HEK293 (cell line): Measurements from ENCODE around the gene ARL2BP.

Experiments used
- CTCF ChIA-PET: fragments of 350-600 bp; formaldehyde crosslinking; extraction: SDS; loops from one replicate; lab custom pipeline; 2021; ENCODE audit warnings: antibody characterized with exemption; lab: Yijun Ruan, JAX
- POLR2A ChIA-PET: fragments of 300-600 bp; formaldehyde crosslinking; extraction: SDS; loops from one replicate; lab custom pipeline; 2020; ENCODE audit warnings: antibody characterized with exemption, inconsistent platforms; lab: Yijun Ruan, JAX
- H3K27ac ChIP-seq: fragments of 200-500 bp; sonication (Bioruptor generic); 2 replicates; pipeline ENCODE4 v1.5.1; 2014; ENCODE audit warnings: low read depth, low read length, control low read depth, inconsistent platforms; ENCODE audit errors: extremely low read depth
- H3K36me3 ChIP-seq, 2 experiments: fragments of 200-500 bp in 1 of 2; sonication (Bioruptor generic) in 1 of 2; 1 replicate in 1 of 2; 2 replicates in 1 of 2; pipeline ENCODE4 v1.5.1; 2014 to 2017; ENCODE audit warnings: inconsistent platforms in 2 of 2, low read length in 2 of 2; ENCODE audit not compliant: control insufficient read depth in 2 of 2, insufficient read depth in 1 of 2
- H3K4me1 ChIP-seq: fragments of 200-500 bp; sonication (Bioruptor generic); 2 replicates; pipeline ENCODE4 v1.5.1; 2014; ENCODE audit warnings: mild to moderate bottlenecking, low read length, inconsistent platforms; ENCODE audit not compliant: control insufficient read depth, insufficient read depth
- H3K4me3 ChIP-seq: 2 replicates; pipeline ENCODE4 v1.5.1; 2011; ENCODE audit warnings: low read depth, mild to moderate bottlenecking, control low read depth, low read length, moderate library complexity
- H3K9me3 ChIP-seq: fragments of 200-500 bp; sonication (Bioruptor generic); 2 replicates; pipeline ENCODE4 v1.5.1; 2014; ENCODE audit warnings: low read depth, low read length, inconsistent platforms; ENCODE audit not compliant: control insufficient read depth, insufficient read depth
- FEZF1 ChIP-seq: fragments of 450-650 bp; formaldehyde crosslinking; IDR thresholded peaks from 2 replicates; pipeline ENCODE4 v1.5.1; 2016; ENCODE audit warnings: missing biosample characterization, missing genetic modification characterization
- GLI4 ChIP-seq: fragments of 450-650 bp; formaldehyde crosslinking; IDR thresholded peaks from 2 replicates; pipeline ENCODE4 v1.5.1; 2016; ENCODE audit warnings: missing biosample characterization, missing genetic modification characterization
- KLF16 ChIP-seq: fragments of 450-650 bp; formaldehyde crosslinking; IDR thresholded peaks from 2 replicates; pipeline ENCODE4 v1.5.1; 2017; ENCODE audit warnings: missing biosample characterization, missing genetic modification characterization
- OVOL3 ChIP-seq: fragments of 450-650 bp; formaldehyde crosslinking; IDR thresholded peaks from 2 replicates; pipeline ENCODE4 v1.5.1; 2016; ENCODE audit warnings: missing biosample characterization, missing genetic modification characterization
- PRDM1 ChIP-seq: fragments of 450-650 bp; formaldehyde crosslinking; IDR thresholded peaks from 2 replicates; pipeline ENCODE4; 2016; ENCODE audit warnings: missing biosample characterization, missing genetic modification characterization
- RBAK ChIP-seq: fragments of 450-650 bp; formaldehyde crosslinking; IDR thresholded peaks from 2 replicates; pipeline ENCODE4 v1.5.1; 2016; ENCODE audit warnings: missing biosample characterization, missing genetic modification characterization
- ZBTB21 ChIP-seq: fragments of 450-650 bp; formaldehyde crosslinking; IDR thresholded peaks from 2 replicates; pipeline ENCODE4 v1.5.1; 2017; ENCODE audit warnings: missing biosample characterization, missing genetic modification characterization
- ZEB2 ChIP-seq: fragments of 450-650 bp; formaldehyde crosslinking; IDR thresholded peaks from 2 replicates; pipeline ENCODE4 v1.5.1; 2016; ENCODE audit warnings: missing biosample characterization, missing genetic modification characterization
- ZFP3 ChIP-seq: fragments of 450-650 bp; formaldehyde crosslinking; IDR thresholded peaks from 2 replicates; pipeline ENCODE4 v1.5.1; 2016; ENCODE audit warnings: low read depth, missing biosample characterization, missing genetic modification characterization
- ZNF10 ChIP-seq: fragments of 450-650 bp; formaldehyde crosslinking; IDR thresholded peaks from 2 replicates; pipeline ENCODE4 v1.5.1; 2017; ENCODE audit warnings: missing biosample characterization, missing genetic modification characterization
- ZNF184 ChIP-seq: fragments of 450-650 bp; IDR thresholded peaks from 2 replicates; pipeline ENCODE4 v1.5.1; 2018; ENCODE audit warnings: missing biosample characterization, mild to moderate bottlenecking, missing genetic modification characterization
- ZNF239 ChIP-seq: fragments of 450-650 bp; formaldehyde crosslinking; IDR thresholded peaks from 2 replicates; pipeline ENCODE4 v1.5.1; 2016; ENCODE audit warnings: missing biosample characterization, missing genetic modification characterization
- ZNF292 ChIP-seq: fragments of 450-650 bp; formaldehyde crosslinking; IDR thresholded peaks from 2 replicates; pipeline ENCODE4 v1.5.1; 2016; ENCODE audit warnings: low read depth, missing biosample characterization, missing genetic modification characterization, borderline replicate concordance
- ZNF354C ChIP-seq: fragments of 450-650 bp; formaldehyde crosslinking; IDR thresholded peaks from 2 replicates; pipeline ENCODE4 v1.5.1; 2016; ENCODE audit warnings: missing biosample characterization, missing genetic modification characterization, low read depth, borderline replicate concordance
- ZNF426 ChIP-seq: fragments of 450-650 bp; formaldehyde crosslinking; IDR thresholded peaks from 2 replicates; pipeline ENCODE4 v1.5.1; 2017; ENCODE audit warnings: missing biosample characterization, missing genetic modification characterization, mild to moderate bottlenecking, inconsistent platforms, moderate library complexity
- ZNF433 ChIP-seq: fragments of 450-650 bp; formaldehyde crosslinking; IDR thresholded peaks from 2 replicates; pipeline ENCODE4 v1.5.1; 2016; ENCODE audit warnings: missing biosample characterization, missing genetic modification characterization, low read depth
- ZNF629 ChIP-seq: fragments of 450-650 bp; formaldehyde crosslinking; IDR thresholded peaks from 2 replicates; pipeline ENCODE4 v1.5.1; 2017; ENCODE audit warnings: missing biosample characterization, missing genetic modification characterization
- ZNF654 ChIP-seq: fragments of 450-650 bp; formaldehyde crosslinking; IDR thresholded peaks from 2 replicates; pipeline ENCODE4 v1.5.1; 2016; ENCODE audit warnings: low read depth, missing biosample characterization, missing genetic modification characterization
- ZNF777 ChIP-seq: fragments of 450-650 bp; formaldehyde crosslinking; IDR thresholded peaks from 2 replicates; pipeline ENCODE4 v1.5.1; 2017; ENCODE audit warnings: missing biosample characterization, missing genetic modification characterization, borderline replicate concordance
- TF ChIP-seq, protein P1 (sequence below): fragments of 450-650 bp; formaldehyde crosslinking; IDR thresholded peaks from 2 replicates; pipeline ENCODE4; 2016; ENCODE audit warnings: missing biosample characterization, missing genetic modification characterization
- TF ChIP-seq, protein P2 (sequence below): fragments of 450-650 bp; formaldehyde crosslinking; IDR thresholded peaks from 2 replicates; pipeline ENCODE4 v1.5.1; 2017; ENCODE audit warnings: missing biosample characterization, missing genetic modification characterization

Gene ARL2BP

DNA sequence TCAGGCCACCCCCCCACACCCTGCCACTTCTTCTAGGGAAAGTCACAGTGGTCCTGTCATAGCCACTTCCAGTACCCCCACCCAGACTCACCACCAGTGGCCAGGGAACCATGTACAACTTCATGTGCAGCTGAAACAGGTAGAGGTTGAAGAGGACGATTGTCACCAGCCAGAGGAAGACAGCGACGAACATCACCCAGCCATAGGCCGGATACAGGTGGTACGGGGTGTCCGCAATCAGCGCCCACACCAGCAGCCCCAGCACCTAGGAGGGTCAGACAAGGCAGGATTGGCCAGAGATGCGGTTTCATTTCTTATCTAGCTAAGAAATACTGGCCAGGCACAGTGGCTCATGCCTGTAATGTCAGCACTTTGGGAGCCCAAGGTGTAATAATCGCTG is 16.7 kb downstream of the ARL2BP start:
- CTCF ChIA-PET, result interaction anchor here (0.6 kb wide), 1 partner anchor 685 kb away, joined by 3 read pairs; no protein-coding TSS in a partner anchor
- H3K36me3 ChIP-seq, result peaks cover 0 to 4% of the 10 kb centered on the region in 2 experiments; a peak in 1 of 3 replicates
- H3K4me1 ChIP-seq, result peaks cover 4% of the 10 kb centered on the region
- TF ChIP-seq ZNF629 (no peak), GLI4 (tag by site-specific recombination) (no peak), ZNF239 (tag by site-specific recombination) (no peak), ZNF354C (tag by site-specific recombination) (no peak), ZNF10 (no peak), ZNF292 (tag by site-specific recombination) (no peak), ZNF654 (no peak), ZFP3 (tag by site-specific recombination) (no peak), ZNF433 (tag by site-specific recombination) (no peak), ZNF426 (tag by site-specific recombination) (no peak)
- TF ChIP-seq, protein P1, sequence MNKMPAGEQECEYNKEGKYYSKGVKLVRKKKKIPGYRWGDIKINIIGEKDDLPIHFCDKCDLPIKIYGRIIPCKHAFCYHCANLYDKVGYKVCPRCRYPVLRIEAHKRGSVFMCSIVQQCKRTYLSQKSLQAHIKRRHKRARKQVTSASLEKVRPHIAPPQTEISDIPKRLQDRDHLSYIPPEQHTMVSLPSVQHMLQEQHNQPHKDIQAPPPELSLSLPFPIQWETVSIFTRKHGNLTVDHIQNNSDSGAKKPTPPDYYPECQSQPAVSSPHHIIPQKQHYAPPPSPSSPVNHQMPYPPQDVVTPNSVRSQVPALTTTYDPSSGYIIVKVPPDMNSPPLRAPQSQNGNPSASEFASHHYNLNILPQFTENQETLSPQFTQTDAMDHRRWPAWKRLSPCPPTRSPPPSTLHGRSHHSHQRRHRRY (tag by site-specific recombination), result no peak
- TF ChIP-seq, protein P2, sequence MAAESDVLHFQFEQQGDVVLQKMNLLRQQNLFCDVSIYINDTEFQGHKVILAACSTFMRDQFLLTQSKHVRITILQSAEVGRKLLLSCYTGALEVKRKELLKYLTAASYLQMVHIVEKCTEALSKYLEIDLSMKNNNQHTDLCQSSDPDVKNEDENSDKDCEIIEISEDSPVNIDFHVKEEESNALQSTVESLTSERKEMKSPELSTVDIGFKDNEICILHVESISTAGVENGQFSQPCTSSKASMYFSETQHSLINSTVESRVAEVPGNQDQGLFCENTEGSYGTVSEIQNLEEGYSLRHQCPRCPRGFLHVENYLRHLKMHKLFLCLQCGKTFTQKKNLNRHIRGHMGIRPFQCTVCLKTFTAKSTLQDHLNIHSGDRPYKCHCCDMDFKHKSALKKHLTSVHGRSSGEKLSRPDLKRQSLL (tag by site-specific recombination), result no peak
- POLR2A ChIA-PET, result no interaction called here
- H3K9me3 ChIP-seq, result no peaks in the 10 kb centered on the region
- H3K27ac ChIP-seq, result no peak overlapping the region
- H3K4me3 ChIP-seq, result no peak overlapping the region

DNA sequence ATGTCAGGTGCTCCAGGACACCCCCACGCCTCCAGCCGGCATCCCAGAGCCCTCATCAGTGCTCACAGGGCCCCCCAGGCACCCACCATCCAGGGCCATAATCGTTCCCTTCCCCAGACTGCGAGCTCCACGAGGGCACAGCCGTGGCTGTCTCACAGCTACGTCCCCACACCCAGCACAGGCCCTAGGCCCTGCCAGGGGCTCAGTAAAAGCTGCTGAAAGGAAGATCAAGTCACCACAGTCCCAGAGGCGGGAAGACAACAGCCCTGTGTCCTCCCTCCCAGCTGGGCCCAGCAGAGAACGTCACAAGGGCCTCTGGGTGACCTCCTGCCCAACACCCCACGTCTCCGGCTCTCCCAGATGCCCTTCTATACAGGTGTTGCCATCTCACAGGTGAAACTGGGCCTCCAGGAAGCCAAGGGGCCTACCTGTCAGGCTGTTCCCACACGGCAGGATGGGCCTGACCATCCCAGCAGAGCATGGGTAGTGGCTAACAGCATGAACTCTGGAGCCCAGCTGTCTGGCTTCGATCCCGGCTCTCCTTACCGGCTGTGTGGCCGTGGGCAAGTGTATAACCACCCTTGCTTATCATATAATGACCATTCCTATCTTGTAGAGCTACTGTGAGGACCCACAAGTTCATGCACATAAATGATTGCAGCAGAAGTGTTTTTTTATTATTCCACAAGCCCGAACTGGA is 17.9 kb downstream of the ARL2BP start:
- ChIA-PET POLR2A (interaction anchor here (0.7 to 1.6 kb wide), 3 partner anchors 11 to 151 kb away, joined by 3 to 4 read pairs (median 3); no protein-coding TSS in a partner anchor), CTCF (interaction anchor here (0.6 to 0.9 kb wide), 2 partner anchors 13 to 124 kb away, joined by 3 to 4 read pairs; no protein-coding TSS in a partner anchor)
- H3K27ac ChIP-seq, result no peak overlapping the region
- H3K4me3 ChIP-seq, result no peak overlapping the region
- TF ChIP-seq ZNF184 (no peak), ZNF292 (tag by site-specific recombination) (no peak), ZNF777 (tag by site-specific recombination) (no peak), ZEB2 (tag by site-specific recombination) (no peak), RBAK (tag by site-specific recombination) (no peak), FEZF1 (tag by site-specific recombination) (no peak), OVOL3 (tag by site-specific recombination) (no peak)
- H3K36me3 ChIP-seq, result no peaks in the 10 kb centered on the region
- H3K4me1 ChIP-seq, result peaks cover 4% of the 10 kb centered on the region
- no peaks in the 10 kb centered on the region for H3K9me3 ChIP-seq

DNA sequence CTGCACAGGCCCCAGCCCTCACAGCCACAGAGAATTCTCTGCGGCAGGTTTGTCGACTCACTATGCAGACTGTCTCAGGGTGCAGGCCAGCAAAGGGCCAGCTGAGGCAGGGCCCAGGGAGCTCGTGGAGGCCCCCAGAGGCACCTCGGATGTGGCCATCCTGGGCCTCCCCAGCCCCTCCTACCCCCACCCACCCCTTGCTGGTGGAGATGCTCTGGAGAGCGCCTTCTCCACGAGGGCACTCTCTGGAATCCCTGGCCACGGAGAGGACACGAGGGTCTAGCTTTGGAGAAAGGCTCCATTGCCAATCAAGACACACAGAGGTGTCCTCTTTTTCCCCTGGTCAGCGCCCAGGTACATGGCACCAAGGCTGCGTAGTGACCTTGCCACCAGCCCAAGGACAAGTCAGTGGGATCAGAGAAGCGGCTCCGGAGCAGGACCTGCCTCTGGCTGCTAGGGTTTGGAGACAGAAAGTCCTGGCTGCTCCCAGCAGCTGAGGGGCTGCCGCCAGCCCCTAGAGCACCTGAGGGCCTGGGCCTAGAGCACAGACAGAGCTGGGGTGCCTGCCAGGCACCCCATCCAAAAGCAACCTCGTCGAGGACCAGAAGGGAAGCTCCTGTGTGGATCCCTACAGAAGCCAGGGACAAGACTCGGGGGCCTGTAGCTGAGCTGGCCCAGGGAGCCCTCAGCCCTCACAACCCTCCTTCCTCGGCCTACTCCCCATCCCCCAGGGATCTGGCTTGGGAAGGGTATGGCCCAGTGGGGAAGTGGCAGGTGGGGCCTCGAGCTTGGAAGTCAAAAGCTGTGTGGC is 18.7 kb downstream of the ARL2BP start:
- Histone ChIP-seq H3K4me3 (no peak overlapping the region), H3K27ac (no peak overlapping the region), H3K9me3 (no peaks in the 10 kb centered on the region), H3K4me1 (peaks cover 4% of the 10 kb centered on the region), H3K36me3 (no peaks in the 10 kb centered on the region)
- no peak for TF ChIP-seq ZBTB21 (tag by site-specific recombination)
- no peak for TF ChIP-seq KLF16
- TF ChIP-seq PRDM1 (tag by site-specific recombination), result no peak
- CTCF ChIA-PET, result interaction anchor here (0.6 to 0.9 kb wide), 5 partner anchors 11 to 125 kb away, joined by 3 to 4 read pairs (median 3); no protein-coding TSS in a partner anchor
- POLR2A ChIA-PET, result interaction anchor here (1.1 to 1.6 kb wide), 2 partner anchors 12 to 13 kb away, joined by 3 to 4 read pairs; no protein-coding TSS in a partner anchor
